ENCODE measurements around the gene HBD. TPM values are rescaled to one million over a fixed set of nuclear protein-coding genes. Genes with fewer than 3 reads are reported as not detected.

The HBD gene
- total RNA-seq, 2 donors from 2014 or later: 1.4 to 4.8 TPM

DNA sequence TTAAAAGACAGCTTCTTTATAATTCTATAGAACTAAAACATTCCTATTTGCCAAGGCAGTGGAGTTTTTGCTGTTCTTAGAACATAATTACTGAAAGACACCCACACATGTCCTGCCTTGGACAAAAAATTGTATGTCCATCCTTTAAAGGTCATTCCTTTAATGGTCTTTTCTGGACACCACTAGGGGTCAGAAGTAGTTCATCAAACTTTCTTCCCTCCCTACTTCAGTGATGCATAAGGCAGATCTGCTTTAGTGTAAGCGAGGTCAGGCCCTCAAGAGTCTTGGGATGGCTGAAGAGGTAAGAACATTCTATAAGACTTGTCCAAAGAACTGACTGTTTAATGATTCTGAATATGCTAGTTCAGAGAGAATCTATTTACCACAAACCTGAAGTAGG is 29.5 kb downstream of the HBD start:
- intact Hi-C loops (cut with DNase I): loop anchor here (5.0 to 10.0 kb wide), 2 partner anchors 80 to 693 kb away; no protein-coding TSS in a partner anchor
- no peak for DNase-seq (ENCODE audit: low spot score)

DNA sequence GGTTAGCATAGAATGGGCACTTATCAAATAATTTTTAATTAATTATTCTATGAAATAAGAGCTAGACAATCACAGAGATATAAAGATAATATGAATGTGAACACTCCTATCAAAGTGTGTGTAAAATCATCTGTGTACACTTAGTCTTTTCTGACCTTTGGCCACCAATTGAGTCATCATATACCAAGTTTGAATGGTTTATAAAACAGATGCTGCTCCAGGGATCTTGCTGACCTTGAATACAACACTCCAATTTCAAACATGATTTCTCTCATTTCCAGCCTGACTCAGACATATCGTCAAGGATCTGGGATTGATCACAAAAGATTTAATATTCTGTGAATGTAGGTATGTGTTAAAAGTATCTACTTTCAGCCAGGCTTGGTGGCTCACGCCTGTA is 30.9 kb downstream of the HBD start:
- no peak for DNase-seq (ENCODE audit: low spot score)
- intact Hi-C loops (cut with DNase I): loop anchor here (5.0 to 10.0 kb wide), 2 partner anchors 81 to 694 kb away; no protein-coding TSS in a partner anchor

DNA sequence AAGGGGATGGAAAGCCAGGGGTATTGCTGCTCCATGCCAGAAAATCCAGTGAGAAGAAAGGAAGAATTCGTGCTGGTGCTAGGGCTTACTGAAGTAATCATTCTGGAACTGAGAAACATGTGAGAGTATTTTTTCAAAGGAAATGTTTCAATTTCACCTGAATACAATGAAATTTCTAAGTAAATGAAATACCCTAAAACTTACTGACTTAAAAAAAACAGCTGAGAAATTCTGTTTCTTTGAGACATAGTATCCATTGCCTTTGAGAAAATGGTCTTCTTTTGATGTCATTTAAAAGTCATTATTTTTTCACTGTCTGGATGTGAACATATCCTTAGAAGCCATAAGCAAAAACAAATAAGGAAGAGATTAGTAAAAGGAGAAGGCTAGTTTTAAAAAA is 33.7 kb downstream of the HBD start, which contains the start of gene OR51V1:
Gene OR51V1 (minus strand): TSS at position 101 of the 400 bp plus-strand sequence. CDS start 0 bp downstream, at position 101.
- intact Hi-C loops (cut with DNase I): loop anchor here (5.0 to 10.0 kb wide), 2 partner anchors 84 to 697 kb away; no protein-coding TSS in a partner anchor
- DNase-seq (ENCODE audit: low spot score): no peak

- DNase-seq (ENCODE audit: low spot score): no peak
- intact Hi-C loops (cut with DNase I): no loop called here
Measured at GRCh38 chr11:5198285-5198684, 36.0 kb downstream of the HBD start.

DNA sequence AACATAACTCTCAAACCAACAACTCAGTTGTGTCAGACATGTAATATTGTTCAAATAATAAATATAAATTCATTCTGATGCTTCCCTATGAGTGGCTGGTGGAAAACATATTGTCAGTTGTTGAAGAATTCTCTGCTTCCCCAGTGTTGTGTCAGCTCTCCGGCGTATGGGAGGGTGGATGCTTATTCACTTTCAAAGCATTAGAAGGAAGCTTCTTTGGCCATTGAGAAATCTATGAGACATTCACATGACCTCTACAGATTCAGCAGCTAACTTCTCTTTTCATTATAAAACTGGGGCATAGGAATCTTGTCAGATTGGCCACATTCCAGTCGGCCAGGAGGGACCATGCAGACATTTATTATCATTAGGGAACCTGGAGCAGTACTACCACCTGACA is 36.7 kb downstream of the HBD start:
- DNase-seq (ENCODE audit: low spot score): no peak
- intact Hi-C loops (cut with DNase I): no loop called here

GRCh38 chr11:5196731-5197130 is 37.6 kb downstream of the HBD start:
- DNase-seq (ENCODE audit: low spot score): no peak
- intact Hi-C loops (cut with DNase I): no loop called here

- DNase-seq (ENCODE audit: low spot score): no peak
- intact Hi-C loops (cut with DNase I): no loop called here
Measured at GRCh38 chr11:5196067-5196466, 38.2 kb downstream of the HBD start.

DNA sequence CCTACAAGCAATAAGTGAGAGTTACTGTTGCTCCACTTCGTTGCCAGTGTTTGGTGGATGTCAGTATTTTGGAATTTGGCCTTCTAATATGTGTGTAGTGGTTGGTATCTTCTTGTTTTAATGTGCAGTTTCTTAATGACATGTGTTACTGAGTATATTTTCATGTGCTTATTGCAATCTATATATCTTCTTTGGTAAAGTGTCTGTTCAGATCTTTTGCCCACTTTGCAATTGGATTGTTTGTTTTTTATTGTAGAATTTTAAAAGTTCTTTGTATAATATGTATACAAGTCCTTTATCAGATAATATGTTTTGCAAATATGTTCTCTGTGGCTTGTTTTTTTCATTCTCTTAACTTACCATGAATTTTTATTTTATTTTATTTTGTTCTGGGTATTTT is 41.5 kb downstream of the HBD start:
- no peak for DNase-seq (ENCODE audit: low spot score)
- intact Hi-C loops (cut with DNase I): no loop called here

DNA sequence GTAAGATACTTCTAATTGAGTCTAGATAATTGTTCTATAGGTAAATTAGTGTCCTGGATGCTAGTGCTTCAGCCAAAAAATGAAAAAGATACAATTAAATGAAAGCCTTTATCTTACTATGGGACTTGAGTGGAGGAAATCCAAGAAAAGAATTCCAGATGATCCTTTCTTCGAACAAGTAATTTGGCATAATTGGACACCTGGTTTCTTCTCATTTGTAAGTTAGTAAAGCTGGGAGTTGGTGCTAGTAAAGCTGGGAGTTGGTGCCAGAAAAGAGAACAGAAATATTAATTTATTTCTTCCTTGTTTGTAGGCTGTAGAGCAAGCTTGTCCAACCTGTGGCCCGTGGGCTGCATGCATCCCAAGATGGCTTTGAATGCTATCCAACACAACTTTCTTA is 46.1 kb downstream of the HBD start:
- intact Hi-C loops (cut with DNase I): no loop called here
- DNase-seq (ENCODE audit: low spot score): no peak

Other genes starting within 250 kb of the HBD start
- gene OR51L1, start 239.6 kb downstream of the HBD start, total RNA-seq: not detected
- gene OR52J3, start 188.0 kb downstream of the HBD start, total RNA-seq: not detected
- gene OR52E2, start 174.9 kb downstream of the HBD start, total RNA-seq: not detected
- not detected for gene OR52E1, start 164.9 kb downstream of the HBD start, total RNA-seq
- not detected for gene OR52A5, start 96.1 kb downstream of the HBD start, total RNA-seq
- gene OR52A1, start 79.7 kb downstream of the HBD start, total RNA-seq: not detected
- not detected for gene OR51V1, start 33.8 kb downstream of the HBD start, total RNA-seq
- gene HBB, start 7.4 kb downstream of the HBD start, total RNA-seq: 1,000 to 10,000 TPM; 1,053 to 3,910 TPM
- not detected for gene HBG1, start 15.4 kb upstream of the HBD start, total RNA-seq
- gene HBG2, start 20.3 kb upstream of the HBD start, total RNA-seq: under 1 TPM in 1 of 2 donors, not detected in 1; 0.71 TPM
- gene HBE1, start 35.5 kb upstream of the HBD start, total RNA-seq: not detected
- gene OR51B4, start 67.5 kb upstream of the HBD start, total RNA-seq: under 1 TPM in 1 of 2 donors, not detected in 1; 0.46 TPM
- gene OR51B2, start 89.8 kb upstream of the HBD start, total RNA-seq: not detected
- under 1 TPM; 0.29 to 0.51 TPM for gene OR51B5, start 109.0 kb upstream of the HBD start, total RNA-seq
- gene OR51B6, start 117.0 kb upstream of the HBD start, total RNA-seq: not detected
- gene OR51M1, start 149.3 kb upstream of the HBD start, total RNA-seq: not detected
- gene OR51Q1, start 187.6 kb upstream of the HBD start, total RNA-seq: not detected
- gene OR51I1, start 207.0 kb upstream of the HBD start, total RNA-seq: not detected
- not detected for gene OR51I2, start 214.8 kb upstream of the HBD start, total RNA-seq

All from posterior vena cava (tissue), 2 donors.